ENCODE data around the gene ARHGAP5.

DNA sequence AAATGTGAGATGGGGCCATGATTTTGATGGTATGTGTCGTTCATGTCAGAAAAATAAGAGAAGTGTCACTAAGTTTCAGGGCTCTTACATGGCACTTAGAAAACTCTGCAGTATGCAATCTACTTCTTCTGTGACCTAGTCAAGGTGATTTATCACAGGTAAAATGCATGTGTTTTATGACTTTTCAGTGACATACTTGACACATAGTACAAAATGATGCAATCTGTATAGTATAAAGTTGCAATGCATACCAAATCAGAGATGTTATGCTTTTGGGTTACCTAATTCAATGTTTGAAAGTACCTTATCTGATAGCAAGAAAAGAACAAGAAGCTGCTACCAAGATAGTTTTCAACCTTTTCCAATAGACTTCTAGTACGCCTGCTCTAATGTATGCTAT, 21.9 kb upstream of the ARHGAP5 start:
- TF ChIP-seq, protein P1, sequence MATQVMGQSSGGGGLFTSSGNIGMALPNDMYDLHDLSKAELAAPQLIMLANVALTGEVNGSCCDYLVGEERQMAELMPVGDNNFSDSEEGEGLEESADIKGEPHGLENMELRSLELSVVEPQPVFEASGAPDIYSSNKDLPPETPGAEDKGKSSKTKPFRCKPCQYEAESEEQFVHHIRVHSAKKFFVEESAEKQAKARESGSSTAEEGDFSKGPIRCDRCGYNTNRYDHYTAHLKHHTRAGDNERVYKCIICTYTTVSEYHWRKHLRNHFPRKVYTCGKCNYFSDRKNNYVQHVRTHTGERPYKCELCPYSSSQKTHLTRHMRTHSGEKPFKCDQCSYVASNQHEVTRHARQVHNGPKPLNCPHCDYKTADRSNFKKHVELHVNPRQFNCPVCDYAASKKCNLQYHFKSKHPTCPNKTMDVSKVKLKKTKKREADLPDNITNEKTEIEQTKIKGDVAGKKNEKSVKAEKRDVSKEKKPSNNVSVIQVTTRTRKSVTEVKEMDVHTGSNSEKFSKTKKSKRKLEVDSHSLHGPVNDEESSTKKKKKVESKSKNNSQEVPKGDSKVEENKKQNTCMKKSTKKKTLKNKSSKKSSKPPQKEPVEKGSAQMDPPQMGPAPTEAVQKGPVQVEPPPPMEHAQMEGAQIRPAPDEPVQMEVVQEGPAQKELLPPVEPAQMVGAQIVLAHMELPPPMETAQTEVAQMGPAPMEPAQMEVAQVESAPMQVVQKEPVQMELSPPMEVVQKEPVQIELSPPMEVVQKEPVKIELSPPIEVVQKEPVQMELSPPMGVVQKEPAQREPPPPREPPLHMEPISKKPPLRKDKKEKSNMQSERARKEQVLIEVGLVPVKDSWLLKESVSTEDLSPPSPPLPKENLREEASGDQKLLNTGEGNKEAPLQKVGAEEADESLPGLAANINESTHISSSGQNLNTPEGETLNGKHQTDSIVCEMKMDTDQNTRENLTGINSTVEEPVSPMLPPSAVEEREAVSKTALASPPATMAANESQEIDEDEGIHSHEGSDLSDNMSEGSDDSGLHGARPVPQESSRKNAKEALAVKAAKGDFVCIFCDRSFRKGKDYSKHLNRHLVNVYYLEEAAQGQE (IDR thresholded peaks at IDR 0.05; ENCODE audit: unreplicated experiment) = no peak
- TF ChIP-seq, protein P2, sequence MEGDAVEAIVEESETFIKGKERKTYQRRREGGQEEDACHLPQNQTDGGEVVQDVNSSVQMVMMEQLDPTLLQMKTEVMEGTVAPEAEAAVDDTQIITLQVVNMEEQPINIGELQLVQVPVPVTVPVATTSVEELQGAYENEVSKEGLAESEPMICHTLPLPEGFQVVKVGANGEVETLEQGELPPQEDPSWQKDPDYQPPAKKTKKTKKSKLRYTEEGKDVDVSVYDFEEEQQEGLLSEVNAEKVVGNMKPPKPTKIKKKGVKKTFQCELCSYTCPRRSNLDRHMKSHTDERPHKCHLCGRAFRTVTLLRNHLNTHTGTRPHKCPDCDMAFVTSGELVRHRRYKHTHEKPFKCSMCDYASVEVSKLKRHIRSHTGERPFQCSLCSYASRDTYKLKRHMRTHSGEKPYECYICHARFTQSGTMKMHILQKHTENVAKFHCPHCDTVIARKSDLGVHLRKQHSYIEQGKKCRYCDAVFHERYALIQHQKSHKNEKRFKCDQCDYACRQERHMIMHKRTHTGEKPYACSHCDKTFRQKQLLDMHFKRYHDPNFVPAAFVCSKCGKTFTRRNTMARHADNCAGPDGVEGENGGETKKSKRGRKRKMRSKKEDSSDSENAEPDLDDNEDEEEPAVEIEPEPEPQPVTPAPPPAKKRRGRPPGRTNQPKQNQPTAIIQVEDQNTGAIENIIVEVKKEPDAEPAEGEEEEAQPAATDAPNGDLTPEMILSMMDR (conservative IDR thresholded peaks at IDR 0.05; ENCODE audit: low read depth in 2 of 2) = no peak
- no peak for TF ChIP-seq EZH2 (IDR thresholded peaks at IDR 0.05; ENCODE audit: low read depth, unreplicated experiment)
